Gastroesophageal sphincter (tissue), 3 donors: ENCODE measurements around the gene KCNC4.

Experiments
- EP300 ChIP-seq: sonication (generic); formaldehyde crosslinking; IDR thresholded peaks from one replicate; pipeline ENCODE4 v1.6.1; 2017; ENCODE audit warnings: antibody characterized with exemption, mild to moderate bottlenecking
- POLR2A ChIP-seq, 2 donors: fragments of 450-650 bp; IDR thresholded peaks; one replicate each; pipeline ENCODE4 v1.6.1; 2017; ENCODE audit warnings: antibody characterized with exemption in 2 of 2, mild to moderate bottlenecking in 2 of 2, moderate library complexity in 1 of 2
- POLR2AphosphoS5 ChIP-seq: sonication (generic); formaldehyde crosslinking; IDR thresholded peaks from one replicate; pipeline ENCODE4 v1.6.1; 2017; ENCODE audit warnings: antibody characterized with exemption
- TF ChIP-seq, protein P1 (sequence below), 4 experiments: fragments of 200-600 bp in 2 of 4; fragments of 450-650 bp in 2 of 4; sonication (generic) in 1 of 4; IDR thresholded peaks; one replicate each; pipeline ENCODE4 v1.5.1; 2017 to 2019; ENCODE audit warnings: antibody characterized with exemption in 4 of 4, mild to moderate bottlenecking in 2 of 4, moderate library complexity in 2 of 4

DNA sequence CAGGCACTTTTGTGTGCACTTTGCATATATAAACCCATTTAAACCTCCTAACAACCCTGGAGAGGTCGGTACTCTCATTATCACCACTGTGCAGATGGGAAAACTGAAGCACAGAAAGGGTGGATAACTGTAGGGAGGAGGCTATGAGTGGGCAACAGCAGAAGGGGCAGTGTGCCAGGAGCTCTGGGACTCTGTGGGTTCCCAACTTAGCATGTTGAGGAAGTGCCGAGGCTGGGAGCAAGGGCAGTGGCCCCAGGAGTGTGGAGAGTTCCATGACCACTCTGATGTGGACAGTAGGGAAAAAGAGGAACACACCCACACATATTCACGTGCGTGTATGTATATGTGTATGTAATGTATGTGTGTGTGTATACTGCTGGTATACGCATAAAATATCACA is 25.7 kb upstream of the KCNC4 start:
- TF ChIP-seq, protein P1, sequence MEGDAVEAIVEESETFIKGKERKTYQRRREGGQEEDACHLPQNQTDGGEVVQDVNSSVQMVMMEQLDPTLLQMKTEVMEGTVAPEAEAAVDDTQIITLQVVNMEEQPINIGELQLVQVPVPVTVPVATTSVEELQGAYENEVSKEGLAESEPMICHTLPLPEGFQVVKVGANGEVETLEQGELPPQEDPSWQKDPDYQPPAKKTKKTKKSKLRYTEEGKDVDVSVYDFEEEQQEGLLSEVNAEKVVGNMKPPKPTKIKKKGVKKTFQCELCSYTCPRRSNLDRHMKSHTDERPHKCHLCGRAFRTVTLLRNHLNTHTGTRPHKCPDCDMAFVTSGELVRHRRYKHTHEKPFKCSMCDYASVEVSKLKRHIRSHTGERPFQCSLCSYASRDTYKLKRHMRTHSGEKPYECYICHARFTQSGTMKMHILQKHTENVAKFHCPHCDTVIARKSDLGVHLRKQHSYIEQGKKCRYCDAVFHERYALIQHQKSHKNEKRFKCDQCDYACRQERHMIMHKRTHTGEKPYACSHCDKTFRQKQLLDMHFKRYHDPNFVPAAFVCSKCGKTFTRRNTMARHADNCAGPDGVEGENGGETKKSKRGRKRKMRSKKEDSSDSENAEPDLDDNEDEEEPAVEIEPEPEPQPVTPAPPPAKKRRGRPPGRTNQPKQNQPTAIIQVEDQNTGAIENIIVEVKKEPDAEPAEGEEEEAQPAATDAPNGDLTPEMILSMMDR (IDR thresholded peaks at IDR 0.05): no peak
- TF ChIP-seq POLR2A (IDR thresholded peaks at IDR 0.05): no peak
- no peak for TF ChIP-seq EP300
- no peak for TF ChIP-seq POLR2AphosphoS5
